DOHH2 (cell line): Measurements from ENCODE around the gene SMC3.
A peak's percentile ranks its signal among the peaks of the same experiment; 100 is the strongest.

Experiments
- H3F3A ChIP-seq: fragments of 200-600 bp; sonication (generic), shearing (Covaris generic); 2 replicates; pipeline ENCODE4 v1.6.0; 2016; ENCODE audit warnings: antibody characterized with exemption, mild to moderate bottlenecking; ENCODE audit not compliant: control insufficient read depth, insufficient read depth
- H3K27ac ChIP-seq: fragments of 200-600 bp; sonication (generic); 2 replicates; pipeline ENCODE4 v1.5.1; 2014; ENCODE audit warnings: low read depth, mild to moderate bottlenecking, low read length, moderate library complexity
- H3K27me3 ChIP-seq: fragments of 200-600 bp; sonication (generic); 2 replicates; pipeline ENCODE4 v1.6.1; 2014; ENCODE audit warnings: mild to moderate bottlenecking, low read length, mixed read lengths; ENCODE audit not compliant: control insufficient read depth
- H3K36me3 ChIP-seq: fragments of 200-600 bp; sonication (generic); 2 replicates; pipeline ENCODE4 v1.6.1; 2014; ENCODE audit warnings: mild to moderate bottlenecking, low read length, moderate library complexity, mixed read lengths; ENCODE audit not compliant: control insufficient read depth
- H3K4me1 ChIP-seq: fragments of 200-600 bp; sonication (generic); 2 replicates; pipeline ENCODE4 v1.6.1; 2014; ENCODE audit warnings: mild to moderate bottlenecking, low read length, mixed read lengths; ENCODE audit not compliant: control insufficient read depth
- H3K4me2 ChIP-seq: fragments of 200-600 bp; sonication (generic); 2 replicates; pipeline ENCODE4 v1.6.0; 2014; ENCODE audit warnings: mild to moderate bottlenecking, low read length, moderate library complexity
- H3K4me3 ChIP-seq: fragments of 200-600 bp; sonication (generic); 2 replicates; pipeline ENCODE4 v1.5.1; 2014; ENCODE audit warnings: mild to moderate bottlenecking, low read length, mixed read lengths
- H3K79me2 ChIP-seq: fragments of 200-600 bp; sonication (generic); 2 replicates; pipeline ENCODE4 v1.6.1; 2014; ENCODE audit warnings: mild to moderate bottlenecking, low read length, mixed read lengths; ENCODE audit not compliant: control insufficient read depth
- H3K9me2 ChIP-seq: fragments of 200-600 bp; sonication (generic); replicated peaks from 2 replicates; pipeline ENCODE4 v1.6.1; 2014; ENCODE audit warnings: mild to moderate bottlenecking, low read length, mixed read lengths; ENCODE audit not compliant: control insufficient read depth
- H3K9me3 ChIP-seq: fragments of 200-600 bp; sonication (generic); 2 replicates; pipeline ENCODE4 v1.6.1; 2014; ENCODE audit warnings: antibody characterized with exemption, low read length, mixed read lengths; ENCODE audit not compliant: control insufficient read depth, insufficient read depth
- H4K20me1 ChIP-seq: fragments of 200-600 bp; sonication (generic); 2 replicates; pipeline ENCODE4 v1.6.0; 2014; ENCODE audit warnings: low read depth, mild to moderate bottlenecking, antibody characterized with exemption, low read length, moderate library complexity; ENCODE audit not compliant: control insufficient read depth, insufficient read depth
- EZH2phosphoT487 ChIP-seq: fragments of 200-600 bp; sonication (generic); IDR thresholded peaks from 2 replicates; pipeline ENCODE4 v1.6.1; 2017; ENCODE audit warnings: borderline replicate concordance, mild to moderate bottlenecking, antibody characterized with exemption, low read length, moderate library complexity, mixed read lengths
- TF ChIP-seq, protein P1 (sequence below): fragments of 200-600 bp; sonication (generic); IDR thresholded peaks from one replicate; pipeline ENCODE4 v1.5.1; 2014; ENCODE audit warnings: antibody characterized with exemption, mild to moderate bottlenecking, low read depth, low read length; ENCODE audit not compliant: poor library complexity, severe bottlenecking

Gene SMC3

DNA sequence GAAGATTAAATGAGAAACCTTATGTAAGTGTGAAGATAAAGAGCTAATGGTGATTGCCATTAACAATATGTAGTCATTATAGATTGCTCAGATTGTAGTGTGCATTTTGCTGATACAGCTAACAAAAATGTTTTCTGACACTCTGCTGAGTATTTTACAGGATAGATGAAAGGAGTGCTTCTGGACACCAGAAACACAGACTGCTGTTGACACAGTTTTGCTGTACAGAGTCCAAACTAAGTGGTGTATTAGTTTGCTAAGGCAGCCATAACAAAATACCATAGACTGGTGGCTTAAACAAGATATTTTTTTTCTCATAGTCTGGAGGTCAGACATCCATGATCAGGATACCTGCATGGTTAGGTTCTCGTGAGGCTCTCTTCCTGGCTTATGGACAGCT is 2.2 kb downstream of the SMC3 start:
- Histone ChIP-seq H3K27me3 (no peaks in the 10 kb centered on the region), H3K4me1 (peaks cover 62% of the 10 kb centered on the region), H3K4me3 (peak overlapping the region; percentile 82), H3K27ac (no peak overlapping the region), H4K20me1 (peaks cover 28% of the 10 kb centered on the region; the same call in 1 of the 2 replicates), H3K4me2 (peak overlapping the region; percentile 81), H3K9me3 (no peaks in the 10 kb centered on the region), H3F3A (peaks cover 6% of the 10 kb centered on the region; the same call in 1 of the 2 replicates), H3K79me2 (peaks cover 78% of the 10 kb centered on the region), H3K9me2 (no peaks in the 10 kb centered on the region), H3K36me3 (peaks cover 65% of the 10 kb centered on the region)
- no peak for TF ChIP-seq EZH2phosphoT487
- TF ChIP-seq, protein P1, sequence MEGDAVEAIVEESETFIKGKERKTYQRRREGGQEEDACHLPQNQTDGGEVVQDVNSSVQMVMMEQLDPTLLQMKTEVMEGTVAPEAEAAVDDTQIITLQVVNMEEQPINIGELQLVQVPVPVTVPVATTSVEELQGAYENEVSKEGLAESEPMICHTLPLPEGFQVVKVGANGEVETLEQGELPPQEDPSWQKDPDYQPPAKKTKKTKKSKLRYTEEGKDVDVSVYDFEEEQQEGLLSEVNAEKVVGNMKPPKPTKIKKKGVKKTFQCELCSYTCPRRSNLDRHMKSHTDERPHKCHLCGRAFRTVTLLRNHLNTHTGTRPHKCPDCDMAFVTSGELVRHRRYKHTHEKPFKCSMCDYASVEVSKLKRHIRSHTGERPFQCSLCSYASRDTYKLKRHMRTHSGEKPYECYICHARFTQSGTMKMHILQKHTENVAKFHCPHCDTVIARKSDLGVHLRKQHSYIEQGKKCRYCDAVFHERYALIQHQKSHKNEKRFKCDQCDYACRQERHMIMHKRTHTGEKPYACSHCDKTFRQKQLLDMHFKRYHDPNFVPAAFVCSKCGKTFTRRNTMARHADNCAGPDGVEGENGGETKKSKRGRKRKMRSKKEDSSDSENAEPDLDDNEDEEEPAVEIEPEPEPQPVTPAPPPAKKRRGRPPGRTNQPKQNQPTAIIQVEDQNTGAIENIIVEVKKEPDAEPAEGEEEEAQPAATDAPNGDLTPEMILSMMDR: no peak

DNA sequence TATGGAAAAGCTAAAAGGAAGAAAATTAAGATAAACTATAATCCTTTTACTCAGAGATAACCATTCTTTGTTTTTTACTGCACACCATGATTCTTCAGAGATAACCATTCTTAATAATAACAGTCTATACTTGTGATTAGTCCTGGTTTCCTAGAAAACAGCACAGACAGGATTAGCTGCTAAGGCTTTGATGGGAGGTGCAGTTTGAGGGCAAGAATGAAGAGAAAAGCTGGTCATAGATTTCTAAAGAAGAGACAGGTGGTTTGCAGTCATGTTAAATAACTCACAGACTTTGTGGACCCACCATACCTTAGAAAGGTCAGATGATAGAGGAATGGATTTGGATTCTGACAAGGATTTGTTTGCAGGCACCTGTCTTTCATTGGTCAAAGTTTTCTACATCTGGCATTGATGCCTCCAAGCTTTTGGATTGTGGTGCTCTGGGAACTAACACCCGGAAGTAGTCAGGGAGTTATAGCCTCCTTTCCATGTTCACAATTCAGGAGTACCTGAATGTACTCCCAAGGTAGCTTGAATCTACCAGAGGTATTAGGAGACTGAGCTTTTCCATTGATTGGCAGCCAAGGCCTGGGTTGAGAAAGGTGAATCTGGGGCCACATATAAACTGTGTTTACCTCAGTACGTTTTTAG is 3.7 kb downstream of the SMC3 start:
- Histone ChIP-seq H3K79me2 (peaks cover 91% of the 10 kb centered on the region), H3F3A (0 out of 2 replicates have a peak, but pooled peaks cover 3% of the 10 kb centered on the region), H3K27me3 (no peaks in the 10 kb centered on the region), H3K4me1 (peaks cover 53% of the 10 kb centered on the region), H3K36me3 (peaks cover 79% of the 10 kb centered on the region), H3K9me2 (no peaks in the 10 kb centered on the region), H3K27ac (no peak overlapping the region), H3K4me2 (peak overlapping the region; percentile 81), H3K4me3 (no peak overlapping the region), H3K9me3 (no peaks in the 10 kb centered on the region), H4K20me1 (peaks cover 28% of the 10 kb centered on the region; the same call in 1 of the 2 replicates)
- no peak for TF ChIP-seq EZH2phosphoT487
- TF ChIP-seq, protein P1: no peak

DNA sequence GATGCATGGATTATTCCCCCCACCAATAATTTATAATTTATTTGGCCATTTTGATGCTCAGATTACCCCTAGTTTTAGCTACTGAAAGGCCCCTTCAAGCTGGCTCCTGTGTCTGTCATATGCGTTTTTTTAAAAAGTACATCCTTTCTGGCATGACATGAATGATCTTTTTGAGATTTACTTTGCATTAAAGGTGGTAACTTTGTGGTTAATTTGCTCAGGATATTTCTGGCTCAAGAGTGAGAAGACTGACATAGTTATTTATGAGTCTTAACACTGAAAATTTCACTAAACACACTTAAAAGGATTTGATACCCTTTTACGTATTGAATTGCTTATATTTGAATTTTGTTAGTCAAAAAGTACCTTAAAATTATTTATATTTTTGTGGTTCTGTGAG is 5.4 kb downstream of the SMC3 start:
- H3K27ac ChIP-seq: no peak overlapping the region
- H3K9me3 ChIP-seq: no peaks in the 10 kb centered on the region
- peaks cover 85% of the 10 kb centered on the region for H3K79me2 ChIP-seq
- H3F3A ChIP-seq: 0 out of 2 replicates have a peak, but pooled peaks cover 3% of the 10 kb centered on the region
- no peaks in the 10 kb centered on the region for H3K9me2 ChIP-seq
- no peaks in the 10 kb centered on the region for H3K27me3 ChIP-seq
- peak overlapping the region; percentile 23 for H3K4me3 ChIP-seq
- peaks cover 45% of the 10 kb centered on the region for H3K4me1 ChIP-seq
- no peak for TF ChIP-seq EZH2phosphoT487
- TF ChIP-seq, protein P1: no peak
- peaks cover 28% of the 10 kb centered on the region; the same call in 1 of the 2 replicates for H4K20me1 ChIP-seq
- peak overlapping the region; percentile 49 for H3K4me2 ChIP-seq
- H3K36me3 ChIP-seq: peaks cover 93% of the 10 kb centered on the region
